ENCODE data around the gene CTRB2.
"Not testable (repeated sequence)": the region's sequence is repeated elsewhere in the genome, so short reads cannot be mapped to it uniquely, and the experiment has no call there.

Gene CTRB2

DNA sequence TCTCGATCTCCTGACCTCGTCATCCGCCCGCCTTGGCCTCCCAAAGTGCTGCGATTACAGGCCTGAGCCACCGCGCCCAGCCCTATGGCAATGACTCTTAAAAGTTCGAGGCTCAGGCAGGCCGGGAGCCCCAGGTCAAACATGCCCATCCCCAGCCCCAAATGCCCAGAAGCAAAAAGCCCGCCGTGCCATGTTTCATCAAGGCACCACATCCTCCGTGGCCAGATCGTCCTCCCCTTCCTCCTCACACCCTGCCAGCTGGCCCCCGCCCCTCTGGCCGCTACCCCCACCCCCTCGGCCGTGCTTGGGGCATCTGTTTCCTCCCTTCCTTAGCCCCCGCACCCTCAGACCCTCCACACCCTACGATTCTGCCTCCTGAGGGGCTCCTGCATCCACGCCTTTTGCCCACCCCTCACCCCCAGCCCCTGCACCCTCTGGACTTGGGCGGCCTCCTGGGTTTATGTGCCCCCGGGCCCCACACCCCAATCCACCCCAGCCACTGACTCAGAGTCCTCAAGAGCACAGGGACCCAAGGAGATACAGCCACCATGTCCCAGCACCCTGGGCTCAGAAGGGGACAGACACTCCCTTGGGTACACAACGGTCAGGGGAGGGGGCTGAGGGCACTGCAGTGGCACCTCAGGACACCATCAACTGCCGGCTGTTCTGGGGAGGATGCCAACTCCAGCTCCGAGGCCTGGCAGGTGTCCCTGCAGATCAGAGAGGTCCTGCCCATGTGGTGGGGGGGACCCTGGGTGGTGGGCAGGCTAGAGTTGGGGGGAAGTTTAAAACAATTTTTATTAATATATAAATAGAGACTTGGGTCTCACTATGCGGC lies 18.9 kb upstream of the CTRB2 start:
- DNase-seq = no peak

DNA sequence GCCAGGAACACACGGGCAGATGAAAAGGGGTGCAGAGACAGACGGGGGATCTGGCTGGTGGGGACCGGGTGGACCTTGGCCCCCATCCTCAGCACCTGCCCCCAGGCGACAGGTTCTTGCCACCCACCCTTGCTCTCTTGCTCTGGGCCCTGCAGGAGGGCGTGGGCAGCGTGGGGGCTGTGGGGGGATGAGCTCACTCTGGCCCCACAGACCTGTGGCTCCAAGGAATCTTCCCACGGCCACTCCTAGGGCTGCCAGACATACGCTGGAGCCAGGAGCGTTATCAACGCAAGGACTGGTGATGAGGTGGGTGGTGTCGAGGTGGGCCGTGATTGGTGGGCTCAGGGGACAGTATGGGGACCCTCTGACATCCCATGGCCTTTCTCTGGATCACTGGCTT lies 18.1 kb upstream of the CTRB2 start:
- no peak for DNase-seq

DNA sequence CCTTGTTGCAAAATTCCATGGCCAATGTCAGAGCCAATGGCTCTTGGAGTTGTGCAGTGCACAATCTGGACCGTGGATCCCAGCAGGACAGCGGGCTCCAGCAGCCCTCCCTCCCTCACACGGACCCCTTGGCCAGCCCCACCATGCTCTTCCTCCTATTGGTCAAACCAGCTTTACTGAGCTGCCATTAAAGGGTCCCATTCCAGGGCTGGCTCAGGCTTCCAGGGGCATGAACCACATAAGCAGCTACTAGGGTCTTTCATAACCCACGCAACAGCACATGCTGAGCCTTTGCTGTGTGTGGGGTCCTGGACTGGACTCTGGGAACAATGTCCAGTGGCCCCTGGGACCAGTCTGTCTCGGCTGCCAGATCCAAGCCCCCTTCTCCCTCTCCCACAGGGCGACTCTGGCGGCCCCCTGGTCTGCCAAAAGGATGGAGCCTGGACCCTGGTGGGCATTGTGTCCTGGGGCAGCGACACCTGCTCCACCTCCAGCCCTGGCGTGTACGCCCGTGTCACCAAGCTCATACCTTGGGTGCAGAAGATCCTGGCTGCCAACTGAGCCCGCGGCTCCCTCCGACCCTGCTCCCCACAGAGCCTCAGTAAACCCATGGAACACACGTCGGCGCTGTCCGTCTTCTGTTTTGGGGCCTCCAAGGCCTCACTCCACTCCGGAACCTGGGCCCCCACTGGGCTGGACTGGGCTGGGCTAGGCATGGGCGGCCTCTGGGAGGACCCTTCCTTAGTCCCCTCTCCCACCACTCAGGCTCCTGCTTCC lies 17.5 kb upstream of the CTRB2 start:
- no peak for DNase-seq

DNA sequence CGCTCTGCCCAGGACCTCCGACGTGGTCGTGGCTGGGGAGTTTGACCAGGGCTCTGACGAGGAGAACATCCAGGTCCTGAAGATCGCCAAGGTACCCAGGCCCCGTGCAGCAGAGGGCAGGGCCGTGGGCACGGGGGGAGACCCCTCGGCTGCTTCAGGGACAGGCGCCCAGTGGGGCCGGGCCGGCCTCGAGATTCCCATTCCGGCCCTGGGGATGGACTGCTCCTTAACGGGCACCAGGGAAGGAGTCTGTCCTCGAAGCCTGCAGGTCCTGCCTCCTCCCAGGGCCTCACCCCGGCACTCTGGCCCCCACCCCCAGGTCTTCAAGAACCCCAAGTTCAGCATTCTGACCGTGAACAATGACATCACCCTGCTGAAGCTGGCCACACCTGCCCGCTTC lies 16.2 kb upstream of the CTRB2 start:
- DNase-seq = not testable (repeated sequence)

DNA sequence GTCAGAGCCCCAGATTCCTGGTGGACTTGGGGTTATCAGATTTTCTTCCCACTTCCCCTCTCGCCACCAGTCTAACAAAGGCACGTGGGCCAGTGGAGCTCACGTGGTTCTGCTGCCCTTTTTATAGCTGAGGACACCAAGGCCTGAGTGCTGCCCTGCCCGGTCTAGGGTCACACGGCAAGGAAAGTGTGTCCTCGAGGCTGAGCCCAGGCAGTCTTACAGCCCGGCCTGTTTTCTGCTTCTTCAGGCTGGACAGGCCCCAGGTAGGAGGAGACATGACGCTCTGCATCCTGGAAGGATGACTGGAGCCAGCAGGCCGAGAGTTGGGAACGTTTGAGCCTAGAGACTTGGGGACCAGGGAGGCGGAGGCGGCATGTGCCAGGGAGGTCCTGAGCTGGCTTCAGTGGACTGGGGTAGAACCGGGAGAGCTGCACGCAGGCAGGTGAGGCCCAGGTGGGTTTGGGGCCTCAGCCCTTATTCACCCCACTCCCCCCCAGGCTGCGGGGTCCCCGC lies 15.4 kb upstream of the CTRB2 start:
- DNase-seq = no peak

DNA sequence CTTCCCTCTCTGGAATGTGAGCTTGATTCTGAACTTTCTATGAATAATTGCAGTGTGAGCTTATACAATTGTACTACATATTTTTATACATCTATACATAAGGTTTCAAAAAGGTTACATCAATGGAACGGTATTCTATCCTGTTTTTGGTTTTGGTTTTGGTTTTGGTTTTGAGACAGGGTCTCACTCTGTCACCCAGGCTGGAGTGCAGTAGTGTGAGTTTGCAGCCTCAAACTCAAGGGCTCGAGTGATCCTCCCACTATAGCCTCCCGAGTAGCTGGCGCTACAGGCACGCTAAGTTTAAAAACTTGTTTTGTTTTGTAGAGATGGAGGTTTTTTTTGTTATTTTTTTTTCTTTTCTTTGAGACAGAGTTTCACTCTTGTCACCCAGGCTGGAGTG lies 12.9 kb upstream of the CTRB2 start:
- no peak for DNase-seq

DNA sequence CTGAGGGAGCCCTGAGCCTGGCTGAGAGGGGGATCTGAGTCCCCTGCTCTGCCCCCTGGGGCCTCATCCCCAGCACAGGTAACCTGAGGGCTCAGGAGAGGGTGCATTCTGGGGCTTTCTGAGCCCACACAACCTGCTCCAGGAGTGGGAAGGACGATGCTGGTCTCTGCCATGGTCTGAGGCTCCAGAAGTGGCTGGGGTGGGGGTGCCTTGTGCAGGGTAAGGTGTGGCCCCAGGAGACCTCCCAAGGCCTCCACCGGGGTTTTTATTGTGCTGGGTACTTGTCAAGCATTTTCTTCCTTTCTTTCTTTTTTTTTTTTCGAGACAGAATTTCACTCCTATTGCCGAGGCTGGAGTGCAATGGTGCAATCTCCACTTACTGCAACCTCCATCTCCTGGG lies 12.1 kb upstream of the CTRB2 start:
- DNase-seq = no peak

DNA sequence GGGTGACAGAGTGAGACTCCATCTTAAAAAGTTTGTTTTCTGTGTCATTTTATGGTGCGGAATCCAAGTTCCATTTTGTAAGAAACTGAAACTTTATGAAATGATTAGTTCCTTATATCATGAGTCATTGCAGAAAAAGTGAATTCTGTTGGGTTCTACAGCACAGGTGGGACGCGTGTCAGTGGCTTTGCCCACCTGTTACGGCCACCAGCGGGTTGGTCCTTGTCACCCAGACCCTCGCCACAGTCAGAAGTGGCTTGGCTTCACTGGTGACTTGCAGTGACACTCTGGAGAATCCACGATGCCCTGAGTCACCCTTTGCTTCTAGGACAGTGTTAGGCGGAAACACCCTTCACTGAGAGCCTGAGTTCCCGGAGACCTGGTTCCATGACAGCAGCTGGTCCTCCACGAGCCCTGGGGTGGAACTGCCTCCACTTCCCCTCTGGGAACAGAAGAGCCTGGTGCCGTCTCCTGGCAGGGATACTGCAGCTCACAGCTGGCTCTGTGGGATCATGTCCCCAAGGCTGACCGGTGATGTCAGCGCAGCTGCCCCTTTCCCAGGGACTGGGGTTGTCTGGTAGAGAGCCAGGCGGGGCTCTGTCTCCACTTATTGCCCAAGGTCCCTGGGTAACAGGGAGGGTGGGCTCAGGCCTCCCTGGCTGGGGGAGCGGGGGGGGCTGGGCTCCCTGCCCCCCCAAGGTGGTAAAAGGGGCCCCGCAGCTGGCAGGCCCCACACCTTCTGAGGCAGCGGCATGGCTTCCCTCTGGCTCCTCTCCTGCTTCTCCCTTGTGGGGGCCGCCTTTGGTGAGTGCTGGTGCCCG lies 11.5 kb upstream of the CTRB2 start, which contains the start of gene CTRB1:
Gene CTRB1, plus strand, starts transcription at position 733 of the 821 bp plus-strand sequence. Its CDS starts 20 bp downstream, at position 753.
- no peak for DNase-seq

DNA sequence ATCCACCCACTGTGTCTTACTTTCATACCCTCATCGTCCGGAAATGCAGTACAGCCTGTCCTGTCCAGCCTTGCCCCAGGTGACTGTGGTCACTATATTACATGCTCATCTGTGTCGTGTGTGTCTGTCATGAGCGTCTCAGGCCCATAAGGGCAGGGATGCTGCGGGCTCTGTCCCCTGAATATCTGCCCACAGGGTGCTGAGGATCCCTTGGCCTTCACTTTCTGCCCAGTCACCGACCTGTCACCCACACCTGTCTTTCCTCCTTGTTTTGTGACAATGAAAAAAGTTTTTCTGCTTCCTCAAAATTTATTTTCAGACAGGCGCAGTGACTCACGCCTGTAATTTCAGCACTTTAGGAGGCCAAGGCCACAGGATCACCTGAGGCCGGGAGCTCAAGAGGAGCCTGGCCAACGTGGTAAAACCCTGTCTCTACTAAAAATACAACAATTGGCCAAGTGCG lies 10.5 kb upstream of the CTRB2 start:
- no peak for DNase-seq

DNA sequence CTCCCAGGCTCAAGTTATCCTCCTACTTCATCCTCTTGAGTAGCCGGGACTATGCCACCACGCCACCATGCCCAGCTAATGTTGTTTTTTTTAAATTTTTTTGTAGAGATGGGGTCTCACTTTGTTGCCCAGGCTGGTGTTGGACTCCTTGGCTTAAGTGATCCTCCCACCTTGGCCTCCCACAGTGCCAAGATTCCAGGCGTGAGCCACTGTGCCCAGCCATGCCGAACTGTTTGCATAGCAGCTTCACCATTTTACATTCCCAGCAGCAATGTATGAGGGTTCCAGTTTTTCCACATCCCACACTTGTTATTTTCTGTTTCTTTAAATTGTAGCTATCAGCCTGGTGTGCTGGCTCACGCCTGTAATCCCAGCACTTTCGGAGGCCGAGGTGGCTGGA lies 9.6 kb upstream of the CTRB2 start:
- no peak for DNase-seq

DNA sequence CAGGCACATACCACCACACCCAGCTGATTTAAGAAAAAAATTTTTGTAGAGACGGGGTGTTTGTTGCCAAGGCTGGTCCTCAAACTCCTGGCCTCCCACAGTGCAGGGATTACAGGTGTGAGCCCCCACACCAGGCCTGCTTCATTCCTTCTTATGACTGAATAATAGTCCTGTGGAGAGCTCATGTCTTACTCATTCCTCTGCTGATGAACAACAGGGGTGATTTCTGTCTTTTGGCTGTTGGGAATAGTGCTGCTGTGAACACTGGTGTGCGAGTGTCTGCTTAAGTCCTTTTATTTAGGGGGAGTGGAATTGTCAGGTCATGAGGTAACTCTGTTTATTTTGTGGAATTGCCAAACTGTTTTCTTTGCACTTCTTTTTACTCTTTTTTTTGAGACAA lies 9.2 kb upstream of the CTRB2 start:
- no peak for DNase-seq

DNA sequence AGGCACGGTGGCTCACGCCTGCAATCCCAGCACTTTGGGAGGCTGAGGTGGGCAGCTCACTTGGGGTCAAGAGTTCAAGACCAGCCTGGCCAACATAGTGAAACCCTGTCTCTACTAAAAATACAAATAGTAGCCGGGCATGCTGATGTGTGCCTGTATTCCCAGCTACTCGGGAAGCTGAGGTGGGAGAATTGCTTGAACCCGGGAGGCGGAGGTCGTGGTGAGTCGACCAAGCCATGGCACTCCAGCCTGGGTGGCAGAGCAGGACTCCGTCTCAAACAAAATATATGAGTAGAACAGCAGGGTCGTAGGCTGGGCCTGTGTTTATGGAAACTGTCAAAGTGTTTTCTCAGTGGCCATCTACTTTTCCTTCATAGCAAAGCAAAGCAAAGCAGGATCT lies 4.3 kb upstream of the CTRB2 start:
- DNase-seq = not testable (repeated sequence)

DNA sequence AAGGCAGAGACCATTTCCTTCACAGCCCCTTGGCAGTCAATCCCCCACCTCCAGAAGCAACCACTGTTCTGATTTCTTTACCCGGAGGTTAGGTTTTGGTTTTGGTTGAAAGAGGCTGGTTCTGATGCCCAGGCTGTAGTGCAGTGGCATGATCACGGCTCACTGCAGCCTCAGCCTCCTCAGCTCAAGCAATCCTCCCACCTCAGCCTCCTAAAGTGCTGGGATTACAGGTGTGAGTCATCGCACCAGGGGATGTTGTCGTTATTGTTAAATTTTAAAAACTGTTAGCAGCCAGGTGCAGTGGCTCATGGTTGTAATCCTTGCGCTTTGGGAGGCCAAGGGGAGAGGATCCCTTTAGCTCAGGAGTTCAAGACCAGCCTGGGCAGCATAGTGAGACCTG lies 3.0 kb upstream of the CTRB2 start:
- DNase-seq = no peak

DNA sequence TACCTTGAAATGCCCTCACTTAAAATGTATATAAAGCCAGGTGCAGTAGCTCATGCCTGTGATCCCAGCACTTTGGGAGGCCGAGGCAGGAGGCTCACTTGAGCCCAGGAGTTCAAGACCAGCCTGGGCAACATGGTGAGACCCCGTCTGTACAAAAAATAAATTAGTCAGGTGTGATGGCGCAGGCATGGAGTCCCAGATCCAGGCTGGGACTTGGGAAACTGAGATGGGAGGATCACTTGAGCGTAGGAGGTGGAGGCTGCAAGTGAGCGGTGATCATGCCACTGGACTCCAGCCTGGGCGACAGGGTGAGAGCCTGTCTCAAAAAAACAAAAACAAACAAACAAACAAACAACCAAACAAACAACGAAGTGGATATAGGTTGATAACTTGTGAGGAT lies 2.6 kb upstream of the CTRB2 start:
- not testable (repeated sequence) for DNase-seq

DNA sequence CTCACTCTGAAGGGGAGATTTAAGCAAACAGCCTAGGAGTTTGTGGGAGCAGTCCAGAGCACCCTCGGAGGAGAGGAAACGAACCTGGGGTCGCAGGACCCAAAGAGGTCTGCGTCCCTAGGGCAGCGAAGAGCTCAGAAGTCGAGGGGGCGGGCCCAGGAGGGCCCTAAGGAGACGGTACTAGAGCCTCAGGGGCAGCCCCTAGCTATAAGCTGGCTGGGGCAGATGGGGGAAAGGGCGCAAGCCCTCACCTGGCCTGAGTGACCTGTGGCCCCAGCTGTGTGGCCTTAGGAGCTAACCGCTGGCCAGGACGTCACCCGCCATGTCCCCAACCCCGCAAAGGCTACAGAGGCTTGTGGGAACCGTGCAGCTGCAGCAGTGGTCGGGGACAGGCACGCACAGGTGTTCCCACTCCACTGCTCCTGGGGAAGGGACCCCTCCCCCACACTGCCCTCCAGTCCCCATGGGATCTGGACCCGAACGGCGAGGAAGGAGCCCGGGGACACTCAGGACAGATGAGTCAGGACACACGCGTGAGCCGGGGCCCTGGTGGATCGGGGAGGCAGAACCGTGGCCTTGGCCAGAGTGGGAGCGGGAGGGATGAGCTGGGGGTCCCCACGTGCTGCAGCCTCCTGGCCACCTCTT lies 2.0 kb upstream of the CTRB2 start:
- no peak for DNase-seq

DNA sequence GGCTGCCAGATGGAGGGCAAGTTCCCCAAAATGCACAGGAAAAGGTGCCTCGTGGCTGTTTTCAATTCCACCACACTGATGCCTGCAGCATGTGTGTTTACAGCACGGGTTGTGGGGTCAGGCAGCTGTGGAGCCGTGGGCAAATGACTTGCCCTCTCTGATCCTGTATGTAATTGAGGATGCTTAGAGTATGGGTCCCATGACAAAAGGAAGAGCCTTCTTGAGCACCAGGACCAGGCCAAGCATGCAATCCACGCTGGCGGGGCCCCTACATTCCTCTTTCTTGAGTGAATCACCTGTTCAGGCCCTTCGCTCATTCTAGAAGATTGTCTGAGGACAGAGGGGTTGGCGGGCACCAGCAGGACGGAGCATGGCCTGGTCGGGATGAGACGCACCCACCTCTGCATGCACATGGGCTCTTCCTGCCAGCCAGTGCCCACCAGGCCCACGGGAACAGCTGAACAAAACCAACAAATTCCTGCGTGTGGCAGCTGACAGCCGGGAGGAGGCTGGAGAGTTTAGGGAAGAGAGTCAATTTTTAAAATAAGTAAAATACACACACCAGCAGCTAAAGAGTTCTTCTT lies 1.4 kb upstream of the CTRB2 start:
- no peak for DNase-seq

DNA sequence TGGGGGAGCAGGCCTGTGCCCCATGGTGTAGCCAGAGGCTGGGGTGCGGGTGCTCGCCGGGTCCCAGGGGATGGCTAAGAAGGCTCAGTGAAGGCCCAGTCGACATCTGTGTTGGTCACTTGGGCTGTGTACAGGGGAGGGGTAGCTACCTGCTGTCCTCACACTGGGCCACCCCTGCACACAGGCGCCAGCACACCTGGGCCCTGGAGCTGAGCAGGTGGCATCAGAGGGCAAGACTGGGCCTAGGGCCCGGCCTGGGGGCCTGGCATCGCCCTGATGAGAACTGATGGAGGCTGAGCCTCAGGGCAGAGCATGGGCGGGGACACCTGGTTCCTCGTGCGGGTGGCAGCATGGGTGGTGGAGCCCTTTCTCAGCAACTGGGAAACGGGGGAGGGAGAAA lies 870 bp upstream of the CTRB2 start:
- no peak for DNase-seq

DNA sequence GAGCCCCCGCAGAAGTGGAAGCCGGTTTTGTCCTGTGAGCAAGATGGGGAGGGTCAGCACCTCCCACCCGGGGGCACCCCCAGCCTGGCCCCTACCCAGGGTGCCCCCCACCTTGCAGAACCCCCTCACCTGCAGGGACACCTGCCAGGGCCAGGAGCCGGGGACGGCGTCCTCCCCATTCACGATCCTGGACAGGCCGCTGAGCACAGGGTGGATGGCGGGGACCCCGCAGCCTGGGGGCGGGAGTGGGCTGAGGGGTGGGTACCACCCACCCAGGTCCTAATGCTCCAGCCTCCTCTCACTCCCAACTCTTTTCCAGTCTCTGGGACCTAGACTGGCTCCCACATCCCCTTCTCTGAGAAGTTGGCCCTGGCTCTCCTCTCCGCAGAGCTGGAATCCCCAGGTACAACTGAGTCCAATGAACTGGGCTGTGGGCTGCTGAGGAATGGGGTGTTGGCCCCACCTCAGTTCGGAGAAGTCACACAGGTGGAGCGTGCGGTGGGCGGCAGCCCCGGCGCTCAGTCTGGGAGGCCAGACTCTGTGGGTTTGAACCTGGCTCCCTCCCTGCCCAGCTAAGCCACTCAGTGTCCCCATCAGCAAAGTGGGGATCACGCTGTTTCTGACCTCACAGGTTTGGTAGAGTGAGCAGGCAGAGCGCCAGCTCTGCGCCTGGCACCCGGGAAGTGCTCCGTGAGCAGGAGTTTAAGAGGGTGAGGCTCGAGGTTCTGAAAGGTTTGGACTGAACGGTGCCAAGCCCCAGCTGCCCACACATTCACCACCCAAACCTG lies 806 bp downstream of the CTRB2 start:
- DNase-seq = not testable (repeated sequence)

DNA sequence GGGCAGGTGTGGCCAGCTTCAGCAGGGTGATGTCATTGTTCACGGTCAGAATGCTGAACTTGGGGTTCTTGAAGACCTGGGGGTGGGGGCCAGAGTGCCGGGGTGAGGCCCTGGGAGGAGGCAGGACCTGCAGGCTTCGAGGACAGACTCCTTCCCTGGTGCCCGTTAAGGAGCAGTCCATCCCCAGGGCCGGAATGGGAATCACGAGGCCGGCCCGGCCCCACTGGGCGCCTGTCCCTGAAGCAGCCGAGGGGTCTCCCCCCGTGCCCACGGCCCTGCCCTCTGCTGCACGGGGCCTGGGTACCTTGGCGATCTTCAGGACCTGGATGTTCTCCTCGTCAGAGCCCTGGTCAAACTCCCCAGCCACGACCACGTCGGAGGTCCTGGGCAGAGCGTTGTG lies 1.5 kb downstream of the CTRB2 start:
- not testable (repeated sequence) for DNase-seq

DNA sequence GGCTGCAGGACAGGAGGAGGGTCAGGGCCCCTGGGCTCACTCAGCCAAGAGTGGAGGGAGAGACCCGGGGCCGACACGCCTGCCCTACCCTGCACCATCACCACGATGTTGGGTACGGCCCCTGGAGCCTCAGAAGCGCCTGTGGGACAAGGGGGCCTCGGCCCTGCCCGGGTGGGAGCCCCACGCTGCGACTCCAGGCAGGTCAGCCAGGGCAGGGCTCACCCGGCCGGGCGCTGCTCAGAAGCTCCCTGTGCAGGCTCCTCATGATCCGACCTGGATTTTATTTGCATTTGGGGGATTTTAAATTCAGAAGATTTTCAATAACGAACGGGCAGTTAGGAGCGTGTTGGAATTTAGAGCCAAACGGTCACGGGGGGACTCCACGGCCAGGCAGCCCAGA lies 2.1 kb downstream of the CTRB2 start:
- not testable (repeated sequence) for DNase-seq

DNA sequence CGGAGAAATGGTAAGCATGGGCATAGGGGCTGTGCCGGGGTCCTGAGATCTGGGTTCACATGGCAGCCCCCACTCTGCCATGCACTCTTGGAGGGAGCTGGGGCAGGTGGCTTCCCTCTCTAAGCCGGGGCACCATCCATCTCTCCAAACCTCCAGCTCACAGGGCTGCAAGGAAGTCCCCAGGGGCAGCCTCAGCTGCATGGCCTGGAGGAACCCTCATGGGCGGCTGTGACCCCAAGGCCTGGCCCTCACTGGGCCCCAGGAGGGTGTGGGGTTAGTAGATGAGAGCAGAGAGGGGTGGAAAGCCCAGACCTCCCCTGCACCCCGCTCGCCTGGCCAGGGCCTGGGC lies 2.6 kb downstream of the CTRB2 start:
- no peak for DNase-seq
